Activated CD8-positive, alpha-beta memory T cell treated with anti-CD3 and anti-CD28 coated beads for 24 hours (primary cell): ENCODE measurements around the gene RTTN.
"Not testable (repeated sequence)": the region's sequence is repeated elsewhere in the genome, so short reads cannot be mapped to it uniquely, and the experiment has no call there.

Experiments used
- DNase-seq: peaks from one replicate; pipeline ENCODE4 v3.0.0-alpha.2; 2020

Gene RTTN

GRCh38 chr18:70205421-70206397 is at the start of gene RTTN:
TSS of gene RTTN (minus strand) at chr18:70205687. CDS start at chr18:70205658, 29 bp downstream.
- peak; percentile 98 for DNase-seq

GRCh38 chr18:70250781-70251180 is 45.3 kb upstream of the RTTN start:
- DNase-seq: no peak

GRCh38 chr18:70249861-70250260 is 44.4 kb upstream of the RTTN start:
- not testable (repeated sequence) for DNase-seq

GRCh38 chr18:70249118-70249517 is 43.6 kb upstream of the RTTN start:
- no peak for DNase-seq

GRCh38 chr18:70246061-70246466 is 40.6 kb upstream of the RTTN start:
- DNase-seq: no peak

- DNase-seq: no peak
Observed at GRCh38 chr18:70243131-70243929, 37.8 kb upstream of the RTTN start.

- not testable (repeated sequence) for DNase-seq
Observed at GRCh38 chr18:70236921-70237320, 31.4 kb upstream of the RTTN start.

GRCh38 chr18:70235478-70235877 is 30.0 kb upstream of the RTTN start:
- DNase-seq: no peak

- DNase-seq: no peak
Observed at GRCh38 chr18:70234667-70235459, 29.4 kb upstream of the RTTN start.

- DNase-seq: no peak
Observed at GRCh38 chr18:70233974-70234373, 28.5 kb upstream of the RTTN start.

GRCh38 chr18:70232261-70232660 is 26.8 kb upstream of the RTTN start:
- DNase-seq: no peak

- no peak for DNase-seq
Observed at GRCh38 chr18:70229639-70230038, 24.2 kb upstream of the RTTN start.

GRCh38 chr18:70228536-70228935 is 23.0 kb upstream of the RTTN start:
- DNase-seq: no peak

GRCh38 chr18:70227438-70227837 is 22.0 kb upstream of the RTTN start:
- no peak for DNase-seq

GRCh38 chr18:70221915-70222278 is 16.4 kb upstream of the RTTN start:
- DNase-seq: no peak

GRCh38 chr18:70221156-70221914 is 15.8 kb upstream of the RTTN start:
- DNase-seq: no peak

- no peak for DNase-seq
Observed at GRCh38 chr18:70220628-70221027, 15.1 kb upstream of the RTTN start.

- no peak for DNase-seq
Observed at GRCh38 chr18:70219688-70220087, 14.2 kb upstream of the RTTN start.

GRCh38 chr18:70216788-70217187 is 11.3 kb upstream of the RTTN start:
- DNase-seq: no peak

GRCh38 chr18:70207181-70207580 is 1.7 kb upstream of the RTTN start:
- no peak for DNase-seq

GRCh38 chr18:70200286-70200685 is 5.2 kb downstream of the RTTN start:
- DNase-seq: no peak

GRCh38 chr18:70197844-70198243 is 7.6 kb downstream of the RTTN start:
- DNase-seq: no peak
